ENCODE measurements around the gene MARCKS.

The MARCKS gene

DNA sequence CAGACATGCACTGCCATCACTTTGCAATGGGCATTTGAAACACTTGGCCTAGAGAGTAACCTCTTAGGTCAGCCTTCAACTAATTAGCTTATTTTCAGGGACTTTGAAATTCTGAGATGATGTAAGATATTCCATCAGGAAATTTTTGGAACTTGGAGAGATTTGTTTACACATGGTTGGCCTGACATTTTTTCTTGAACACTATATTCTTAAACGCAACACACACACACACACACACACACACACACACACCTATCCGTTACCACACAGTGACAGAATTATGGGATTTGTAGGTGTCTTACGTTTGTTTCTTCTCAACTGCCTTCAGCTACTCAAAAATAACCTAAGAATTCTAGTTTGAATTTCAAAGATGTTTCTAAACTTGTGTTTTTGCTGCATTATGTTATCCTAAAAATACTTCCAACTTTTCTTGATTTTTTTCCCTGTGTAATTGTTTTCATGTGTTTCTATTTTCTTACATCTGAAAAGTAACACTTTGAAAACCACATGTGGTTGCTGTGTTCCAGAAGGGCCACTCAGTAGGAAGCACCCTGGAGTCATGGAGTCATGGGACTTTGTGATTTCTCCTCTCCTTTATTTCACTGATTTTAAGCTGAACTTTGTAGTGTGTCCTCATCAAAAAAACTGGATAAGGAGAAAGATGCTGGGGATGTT lies 31.9 kb downstream of the MARCKS start:
- H3K9me2 ChIP-seq (ENCODE audit: low read depth, low read length): no peaks in the 10 kb centered on the region
- no peak overlapping the region for H3K27ac ChIP-seq (ENCODE audit: low read depth, low read length, poor library complexity, severe bottlenecking)
- H3K9me3 ChIP-seq (ENCODE audit: low read length): no peaks in the 10 kb centered on the region
- no peaks in the 10 kb centered on the region for H3K79me2 ChIP-seq (ENCODE audit: insufficient read depth, low read length)
- H3K4me3 ChIP-seq (ENCODE audit: low read depth, low read length, poor library complexity, severe bottlenecking): no peak overlapping the region
- no peak overlapping the region for H3K4me2 ChIP-seq (ENCODE audit: low read length)
- TF ChIP-seq EZH2 (IDR thresholded peaks at IDR 0.05; ENCODE audit: borderline replicate concordance, low read length): no peak
- TF ChIP-seq, protein P1, sequence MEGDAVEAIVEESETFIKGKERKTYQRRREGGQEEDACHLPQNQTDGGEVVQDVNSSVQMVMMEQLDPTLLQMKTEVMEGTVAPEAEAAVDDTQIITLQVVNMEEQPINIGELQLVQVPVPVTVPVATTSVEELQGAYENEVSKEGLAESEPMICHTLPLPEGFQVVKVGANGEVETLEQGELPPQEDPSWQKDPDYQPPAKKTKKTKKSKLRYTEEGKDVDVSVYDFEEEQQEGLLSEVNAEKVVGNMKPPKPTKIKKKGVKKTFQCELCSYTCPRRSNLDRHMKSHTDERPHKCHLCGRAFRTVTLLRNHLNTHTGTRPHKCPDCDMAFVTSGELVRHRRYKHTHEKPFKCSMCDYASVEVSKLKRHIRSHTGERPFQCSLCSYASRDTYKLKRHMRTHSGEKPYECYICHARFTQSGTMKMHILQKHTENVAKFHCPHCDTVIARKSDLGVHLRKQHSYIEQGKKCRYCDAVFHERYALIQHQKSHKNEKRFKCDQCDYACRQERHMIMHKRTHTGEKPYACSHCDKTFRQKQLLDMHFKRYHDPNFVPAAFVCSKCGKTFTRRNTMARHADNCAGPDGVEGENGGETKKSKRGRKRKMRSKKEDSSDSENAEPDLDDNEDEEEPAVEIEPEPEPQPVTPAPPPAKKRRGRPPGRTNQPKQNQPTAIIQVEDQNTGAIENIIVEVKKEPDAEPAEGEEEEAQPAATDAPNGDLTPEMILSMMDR (IDR thresholded peaks at IDR 0.05; ENCODE audit: low read length): no peak
- no peaks in the 10 kb centered on the region for H3K27me3 ChIP-seq (ENCODE audit: insufficient read depth, low read length)
- H3K9ac ChIP-seq (ENCODE audit: low read length): no peak overlapping the region
- H3K36me3 ChIP-seq (ENCODE audit: insufficient read depth, low read length): no peaks in the 10 kb centered on the region
- H3F3A ChIP-seq (ENCODE audit: insufficient read depth, low read length): no peaks in the 10 kb centered on the region
- H2AFZ ChIP-seq (ENCODE audit: low read length): no peak overlapping the region
- H3K4me1 ChIP-seq (ENCODE audit: insufficient read depth, low read length, severe bottlenecking): no peaks in the 10 kb centered on the region
- H4K20me1 ChIP-seq (ENCODE audit: insufficient read depth, low read length): no peaks in the 10 kb centered on the region

DNA sequence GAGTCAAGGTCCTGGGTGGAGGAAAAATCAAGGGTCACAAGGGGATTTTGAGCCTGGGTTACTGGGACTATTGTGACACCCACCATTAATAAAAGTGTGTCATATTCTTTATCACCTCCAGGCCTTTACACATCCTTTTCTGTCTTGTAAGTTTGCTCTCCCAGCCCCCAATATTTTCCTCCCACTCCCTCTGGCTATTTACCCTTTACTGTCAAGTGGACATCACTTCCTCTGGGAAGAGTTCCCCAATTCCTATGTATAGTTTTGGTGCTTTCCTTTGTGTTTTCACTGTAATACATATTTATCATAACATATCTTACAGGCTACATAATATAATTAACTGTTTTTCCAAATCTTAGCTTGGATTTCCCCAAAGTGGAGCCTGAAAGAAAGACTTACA lies 36.3 kb downstream of the MARCKS start:
- no peaks in the 10 kb centered on the region for H4K20me1 ChIP-seq (ENCODE audit: insufficient read depth, low read length)

DNA sequence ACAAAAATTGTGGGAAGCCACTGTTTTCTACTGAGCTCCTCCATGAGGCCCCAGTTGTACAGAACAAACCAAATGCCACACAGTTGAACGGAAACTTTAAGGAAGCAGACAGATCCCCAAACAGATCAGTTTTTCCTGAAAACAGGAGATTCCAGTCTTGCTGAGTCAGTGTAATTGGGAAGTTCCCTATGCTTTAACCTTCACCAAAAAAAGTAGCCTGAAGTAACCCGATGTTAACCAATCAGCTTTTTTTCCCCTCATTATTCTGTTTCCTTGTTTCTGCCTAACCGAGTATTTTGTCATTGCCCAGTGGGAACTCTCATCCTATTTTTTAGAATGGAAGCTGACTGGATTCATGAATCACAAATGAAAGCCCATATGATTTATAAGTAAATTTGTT lies 36.7 kb downstream of the MARCKS start:
- H3K9ac ChIP-seq (ENCODE audit: low read length): no peak overlapping the region
- no peaks in the 10 kb centered on the region for H3K9me2 ChIP-seq (ENCODE audit: low read depth, low read length)
- H3K36me3 ChIP-seq (ENCODE audit: insufficient read depth, low read length): no peaks in the 10 kb centered on the region
- no peaks in the 10 kb centered on the region for H3K79me2 ChIP-seq (ENCODE audit: insufficient read depth, low read length)
- no peak for TF ChIP-seq EZH2 (IDR thresholded peaks at IDR 0.05; ENCODE audit: borderline replicate concordance, low read length)
- TF ChIP-seq, protein P1 (IDR thresholded peaks at IDR 0.05; ENCODE audit: low read length): no peak
- H3K4me2 ChIP-seq (ENCODE audit: low read length): no peak overlapping the region
- no peaks in the 10 kb centered on the region for H3K27me3 ChIP-seq (ENCODE audit: insufficient read depth, low read length)
- no peaks in the 10 kb centered on the region for H3K4me1 ChIP-seq (ENCODE audit: insufficient read depth, low read length, severe bottlenecking)
- H4K20me1 ChIP-seq (ENCODE audit: insufficient read depth, low read length): no peaks in the 10 kb centered on the region
- no peak overlapping the region for H2AFZ ChIP-seq (ENCODE audit: low read length)
- H3K9me3 ChIP-seq (ENCODE audit: low read length): no peaks in the 10 kb centered on the region
- H3F3A ChIP-seq (ENCODE audit: insufficient read depth, low read length): no peaks in the 10 kb centered on the region
- no peak overlapping the region for H3K27ac ChIP-seq (ENCODE audit: low read depth, low read length, poor library complexity, severe bottlenecking)
- H3K4me3 ChIP-seq (ENCODE audit: low read depth, low read length, poor library complexity, severe bottlenecking): no peak overlapping the region

More for the DNA sequence above, 36.3 kb downstream of the MARCKS start:
- Histone ChIP-seq H3K4me2 (ENCODE audit: low read length) (no peak overlapping the region), H3K27ac (ENCODE audit: low read depth, low read length, poor library complexity, severe bottlenecking) (no peak overlapping the region), H3K4me1 (ENCODE audit: insufficient read depth, low read length, severe bottlenecking) (no peaks in the 10 kb centered on the region), H3K9me2 (ENCODE audit: low read depth, low read length) (no peaks in the 10 kb centered on the region), H3K9ac (ENCODE audit: low read length) (no peak overlapping the region), H3K4me3 (ENCODE audit: low read depth, low read length, poor library complexity, severe bottlenecking) (no peak overlapping the region), H3K79me2 (ENCODE audit: insufficient read depth, low read length) (no peaks in the 10 kb centered on the region), H3K36me3 (ENCODE audit: insufficient read depth, low read length) (no peaks in the 10 kb centered on the region), H3K9me3 (ENCODE audit: low read length) (no peaks in the 10 kb centered on the region), H3K27me3 (ENCODE audit: insufficient read depth, low read length) (no peaks in the 10 kb centered on the region), H3F3A (ENCODE audit: insufficient read depth, low read length) (no peaks in the 10 kb centered on the region), H2AFZ (ENCODE audit: low read length) (no peak overlapping the region)
- TF ChIP-seq EZH2 (IDR thresholded peaks at IDR 0.05; ENCODE audit: borderline replicate concordance, low read length): no peak
- TF ChIP-seq, protein P1 (IDR thresholded peaks at IDR 0.05; ENCODE audit: low read length): no peak
